Measurements from ENCODE around the gene SEMA5A.

Gene SEMA5A

GRCh38 chr5:9347541-9348295 lies 198.2 kb downstream of the SEMA5A start:
- Histone ChIP-seq H2BK5ac (ENCODE audit: low read length) (no peak overlapping the region), H3K23ac (ENCODE audit: low read depth, low read length, poor library complexity) (no peak overlapping the region), H3K4me2 (ENCODE audit: insufficient read depth, low read length, poor library complexity, severe bottlenecking) (no peak overlapping the region), H2AFZ (ENCODE audit: low read length) (no peak overlapping the region), H3K36me3 (replicated peaks in 1 of 2; ENCODE audit: control insufficient read depth in 2 of 2, insufficient read depth in 2 of 2, low read length in 2 of 2) (peaks cover 0 to 6% of the 10 kb centered on the region in 2 donors), H3K4me1 (ENCODE audit: control insufficient read depth in 2 of 2, insufficient read depth in 1 of 2, low read depth in 1 of 2, low read length in 2 of 2) (peaks cover 0 to 3% of the 10 kb centered on the region in 2 donors), H3K9me3 (replicated peaks in 1 of 2; ENCODE audit: control insufficient read depth in 2 of 2, insufficient read depth in 1 of 2, low read depth in 1 of 2, low read length in 2 of 2) (peaks cover 0 to 5% of the 10 kb centered on the region in 2 donors), H4K91ac (ENCODE audit: low read depth, low read length, poor library complexity) (no peak overlapping the region), H2AK5ac (ENCODE audit: low read depth, low read length) (no peak overlapping the region), H4K8ac (ENCODE audit: low read depth, low read length) (no peak overlapping the region), H3K14ac (ENCODE audit: low read length) (no peak overlapping the region), H2BK12ac (ENCODE audit: low read length) (no peak overlapping the region), H3K18ac (ENCODE audit: low read length) (no peak overlapping the region), H3K79me1 (ENCODE audit: low read depth, low read length) (peaks cover 2% of the 10 kb centered on the region), H3K27me3 (ENCODE audit: control insufficient read depth in 3 of 3, insufficient read depth in 3 of 3, low read depth in 1 of 3, low read length in 3 of 3) (no peaks in the 10 kb centered on the region), H3K27ac (replicated peaks; ENCODE audit: low read length) (no peak overlapping the region), H2BK120ac (ENCODE audit: low read depth, low read length) (no peak overlapping the region), H3K9ac (ENCODE audit: low read depth, low read length, poor library complexity) (no peak overlapping the region), H3K4ac (ENCODE audit: low read length) (no peak overlapping the region), H2BK15ac (ENCODE audit: low read length) (no peak overlapping the region), H3K4me3 (ENCODE audit: low read length in 2 of 2) (no peak overlapping the region)
- no peak for DNase-seq (ENCODE audit: low spot score)
- no CpG with 5 or more reads among the region's 7 CpGs for WGBS, 2 donors (ENCODE audit: extremely low coverage in 2 of 2, insufficient read length in 2 of 2, insufficient replicate concordance in 1 of 2)

- Histone ChIP-seq H4K8ac (ENCODE audit: low read depth, low read length) (no peak overlapping the region), H3K4me3 (ENCODE audit: low read length in 2 of 2) (no peak overlapping the region)
- WGBS, 2 donors (ENCODE audit: extremely low coverage in 2 of 2, insufficient read length in 2 of 2, insufficient replicate concordance in 1 of 2): no CpG with 5 or more reads among the region's 3 CpGs
Observed at GRCh38 chr5:9347032-9347431, 198.8 kb downstream of the SEMA5A start.

DNA sequence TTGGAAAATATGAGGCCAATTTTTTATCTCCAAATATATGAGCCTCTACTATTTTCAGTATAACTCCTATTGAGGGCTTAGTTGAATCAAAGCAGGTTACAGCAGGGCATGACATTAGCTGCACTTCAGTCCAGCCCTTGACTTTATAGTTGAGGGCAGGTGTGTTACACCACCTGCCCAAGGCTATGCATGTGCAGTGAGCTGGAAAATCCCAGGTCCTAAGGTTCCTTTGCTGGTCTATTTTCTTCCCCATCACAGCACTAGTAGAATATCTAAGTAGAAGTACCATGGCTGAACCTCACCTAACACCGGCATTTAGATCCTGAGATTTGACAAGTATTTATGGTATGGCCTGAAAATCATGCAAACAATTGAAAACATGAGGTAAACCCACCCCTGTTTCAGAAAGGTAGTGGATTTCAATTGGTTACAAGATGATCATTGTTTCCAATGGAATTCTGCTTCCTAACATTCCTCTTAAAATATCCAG lies 201.1 kb downstream of the SEMA5A start:
- Histone ChIP-seq H3K9ac (ENCODE audit: low read depth, low read length, poor library complexity) (no peak overlapping the region), H3K14ac (ENCODE audit: low read length) (no peak overlapping the region), H3K4me1 (ENCODE audit: control insufficient read depth in 2 of 2, insufficient read depth in 1 of 2, low read depth in 1 of 2, low read length in 2 of 2) (peaks cover 0 to 3% of the 10 kb centered on the region in 2 donors), H2AK5ac (ENCODE audit: low read depth, low read length) (no peak overlapping the region), H4K8ac (ENCODE audit: low read depth, low read length) (no peak overlapping the region), H2AFZ (ENCODE audit: low read length) (no peak overlapping the region), H3K9me3 (replicated peaks in 1 of 2; ENCODE audit: control insufficient read depth in 2 of 2, insufficient read depth in 1 of 2, low read depth in 1 of 2, low read length in 2 of 2) (peaks cover 0 to 5% of the 10 kb centered on the region in 2 donors), H3K4me2 (ENCODE audit: insufficient read depth, low read length, poor library complexity, severe bottlenecking) (no peak overlapping the region), H4K91ac (ENCODE audit: low read depth, low read length, poor library complexity) (no peak overlapping the region), H3K4me3 (ENCODE audit: low read length in 2 of 2) (no peak overlapping the region), H3K4ac (ENCODE audit: low read length) (no peak overlapping the region), H2BK5ac (ENCODE audit: low read length) (no peak overlapping the region), H3K27me3 (ENCODE audit: control insufficient read depth in 3 of 3, insufficient read depth in 3 of 3, low read depth in 1 of 3, low read length in 3 of 3) (no peaks in the 10 kb centered on the region), H2BK120ac (ENCODE audit: low read depth, low read length) (no peak overlapping the region), H3K79me1 (ENCODE audit: low read depth, low read length) (peaks cover 2% of the 10 kb centered on the region), H3K36me3 (replicated peaks in 1 of 2; ENCODE audit: control insufficient read depth in 2 of 2, insufficient read depth in 2 of 2, low read length in 2 of 2) (peaks cover 0 to 8% of the 10 kb centered on the region in 2 donors), H3K23ac (ENCODE audit: low read depth, low read length, poor library complexity) (no peak overlapping the region), H3K18ac (ENCODE audit: low read length) (no peak overlapping the region), H2BK15ac (ENCODE audit: low read length) (no peak overlapping the region), H2BK12ac (ENCODE audit: low read length) (no peak overlapping the region), H3K27ac (replicated peaks; ENCODE audit: low read length) (no peak overlapping the region)
- no peak for DNase-seq (ENCODE audit: low spot score)
- no CpG with 5 or more reads among the region's 1 CpG for WGBS, 2 donors (ENCODE audit: extremely low coverage in 2 of 2, insufficient read length in 2 of 2, insufficient replicate concordance in 1 of 2)

More at GRCh38 chr5:9347032-9347431, 198.8 kb downstream of the SEMA5A start:
- no peak overlapping the region for H4K91ac ChIP-seq (ENCODE audit: low read depth, low read length, poor library complexity)
- no peak overlapping the region for H3K27ac ChIP-seq (replicated peaks; ENCODE audit: low read length)
- no peak overlapping the region for H2AFZ ChIP-seq (ENCODE audit: low read length)
- H2BK5ac ChIP-seq (ENCODE audit: low read length): no peak overlapping the region
- no peak overlapping the region for H2BK120ac ChIP-seq (ENCODE audit: low read depth, low read length)
- no peak overlapping the region for H3K9ac ChIP-seq (ENCODE audit: low read depth, low read length, poor library complexity)
- no peak overlapping the region for H2BK12ac ChIP-seq (ENCODE audit: low read length)
- H3K14ac ChIP-seq (ENCODE audit: low read length): no peak overlapping the region
- H3K9me3 ChIP-seq (replicated peaks in 1 of 2; ENCODE audit: control insufficient read depth in 2 of 2, insufficient read depth in 1 of 2, low read depth in 1 of 2, low read length in 2 of 2): peaks cover 0 to 5% of the 10 kb centered on the region in 2 donors
- H2AK5ac ChIP-seq (ENCODE audit: low read depth, low read length): no peak overlapping the region
- H3K4me1 ChIP-seq (ENCODE audit: control insufficient read depth in 2 of 2, insufficient read depth in 1 of 2, low read depth in 1 of 2, low read length in 2 of 2): peaks cover 0 to 3% of the 10 kb centered on the region in 2 donors
- H3K4ac ChIP-seq (ENCODE audit: low read length): no peak overlapping the region
- no peak for DNase-seq (ENCODE audit: low spot score)
- H3K36me3 ChIP-seq (replicated peaks in 1 of 2; ENCODE audit: control insufficient read depth in 2 of 2, insufficient read depth in 2 of 2, low read length in 2 of 2): peaks cover 0 to 6% of the 10 kb centered on the region in 2 donors
- no peak overlapping the region for H3K18ac ChIP-seq (ENCODE audit: low read length)
- H3K79me1 ChIP-seq (ENCODE audit: low read depth, low read length): peaks cover 2% of the 10 kb centered on the region
- no peaks in the 10 kb centered on the region for H3K27me3 ChIP-seq (ENCODE audit: control insufficient read depth in 3 of 3, insufficient read depth in 3 of 3, low read depth in 1 of 3, low read length in 3 of 3)
- no peak overlapping the region for H3K4me2 ChIP-seq (ENCODE audit: insufficient read depth, low read length, poor library complexity, severe bottlenecking)
- no peak overlapping the region for H3K23ac ChIP-seq (ENCODE audit: low read depth, low read length, poor library complexity)
- no peak overlapping the region for H2BK15ac ChIP-seq (ENCODE audit: low read length)

DNA sequence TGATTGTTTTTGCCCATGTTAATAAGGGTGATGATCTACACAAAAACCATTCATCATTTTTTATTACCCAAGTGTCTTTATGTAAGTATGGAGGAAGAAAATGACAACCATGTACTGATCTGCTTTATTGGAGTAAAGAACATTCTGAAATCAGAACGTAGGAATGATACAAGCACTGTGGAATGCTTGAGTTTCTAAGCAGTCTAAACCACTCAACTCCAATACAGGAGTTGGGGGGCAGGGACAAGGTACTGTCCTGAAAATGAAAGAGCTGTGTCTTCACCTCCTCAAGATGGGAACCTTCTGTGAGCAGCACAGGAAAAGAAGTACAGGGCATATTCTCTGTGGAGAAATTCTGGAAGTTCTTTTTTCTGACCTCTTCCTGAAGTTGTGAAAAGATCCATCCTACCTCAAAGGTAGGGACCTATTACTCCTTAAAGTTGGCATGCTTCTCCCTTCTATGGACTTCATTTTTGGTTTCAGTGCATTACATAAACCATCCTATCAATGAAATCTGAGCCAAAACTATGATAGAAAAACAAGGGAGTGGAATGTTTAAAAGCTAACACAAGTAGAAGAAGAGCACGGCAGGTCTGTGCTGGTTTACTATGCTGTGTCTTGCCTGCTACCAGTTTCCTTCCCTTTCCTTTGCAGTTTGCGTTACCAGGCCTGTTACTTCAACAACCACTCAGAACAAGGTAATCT lies 202.6 kb downstream of the SEMA5A start:
- peaks cover 2% of the 10 kb centered on the region for H3K79me1 ChIP-seq (ENCODE audit: low read depth, low read length)
- no peak overlapping the region for H3K14ac ChIP-seq (ENCODE audit: low read length)
- no peak overlapping the region for H4K8ac ChIP-seq (ENCODE audit: low read depth, low read length)
- no peaks in the 10 kb centered on the region for H3K27me3 ChIP-seq (ENCODE audit: control insufficient read depth in 3 of 3, insufficient read depth in 3 of 3, low read depth in 1 of 3, low read length in 3 of 3)
- no peak overlapping the region for H2BK5ac ChIP-seq (ENCODE audit: low read length)
- H2BK15ac ChIP-seq (ENCODE audit: low read length): no peak overlapping the region
- H3K9ac ChIP-seq (ENCODE audit: low read depth, low read length, poor library complexity): no peak overlapping the region
- no peak overlapping the region for H2AK5ac ChIP-seq (ENCODE audit: low read depth, low read length)
- DNase-seq (ENCODE audit: low spot score): no peak
- H3K9me3 ChIP-seq (replicated peaks in 1 of 2; ENCODE audit: control insufficient read depth in 2 of 2, insufficient read depth in 1 of 2, low read depth in 1 of 2, low read length in 2 of 2): peaks cover 0 to 5% of the 10 kb centered on the region in 2 donors
- H3K23ac ChIP-seq (ENCODE audit: low read depth, low read length, poor library complexity): no peak overlapping the region
- no peak overlapping the region for H4K91ac ChIP-seq (ENCODE audit: low read depth, low read length, poor library complexity)
- H3K4me1 ChIP-seq (ENCODE audit: control insufficient read depth in 2 of 2, insufficient read depth in 1 of 2, low read depth in 1 of 2, low read length in 2 of 2): peaks cover 0 to 3% of the 10 kb centered on the region in 2 donors
- peaks cover 0 to 8% of the 10 kb centered on the region in 2 donors for H3K36me3 ChIP-seq (replicated peaks in 1 of 2; ENCODE audit: control insufficient read depth in 2 of 2, insufficient read depth in 2 of 2, low read length in 2 of 2)
- H3K4me2 ChIP-seq (ENCODE audit: insufficient read depth, low read length, poor library complexity, severe bottlenecking): no peak overlapping the region
- no CpG with 5 or more reads among the region's 3 CpGs for WGBS, 2 donors (ENCODE audit: extremely low coverage in 2 of 2, insufficient read length in 2 of 2, insufficient replicate concordance in 1 of 2)
- H3K4ac ChIP-seq (ENCODE audit: low read length): no peak overlapping the region
- H3K4me3 ChIP-seq (ENCODE audit: low read length in 2 of 2): no peak overlapping the region
- no peak overlapping the region for H3K27ac ChIP-seq (replicated peaks; ENCODE audit: low read length)
- H2AFZ ChIP-seq (ENCODE audit: low read length): no peak overlapping the region
- H3K18ac ChIP-seq (ENCODE audit: low read length): no peak overlapping the region
- H2BK120ac ChIP-seq (ENCODE audit: low read depth, low read length): no peak overlapping the region
- no peak overlapping the region for H2BK12ac ChIP-seq (ENCODE audit: low read length)
